Adrenal gland (tissue), 12 donors: ENCODE results near the gene ADAM33. TPM values are rescaled to one million over a fixed set of nuclear protein-coding genes. Genes with fewer than 3 reads are reported as not detected.

Experiments
- DNase-seq, 7 donors: peaks; one replicate each; pipeline ENCODE4 v3.0.0-alpha.2; 2019 to 2020
- H3K27ac ChIP-seq, 5 donors: fragments of 200-600 bp; sonication (generic) in 4 of 5; 1 replicate in 3 of 5; 2 replicates in 2 of 5; pipeline versions ENCODE4 v1.5.1 to v1.8.0; 2016 to 2020; ENCODE audit warnings: mild to moderate bottlenecking in 1 of 5
- H3K27me3 ChIP-seq: fragments of 200-600 bp; 2 replicates; pipeline ENCODE4 v1.8.0; 2021
- H3K36me3 ChIP-seq, 2 donors: fragments of 200-600 bp; replicated peaks in 1 of 2; 1 replicate in 1 of 2; 2 replicates in 1 of 2; pipeline versions ENCODE4 v1.5.1 to v1.8.0; 2018 to 2022
- H3K4me1 ChIP-seq, 2 donors: fragments of 200-600 bp; replicated peaks in 1 of 2; 1 replicate in 1 of 2; 2 replicates in 1 of 2; pipeline versions ENCODE4 v1.5.1 to v1.8.0; 2018 to 2021
- H3K4me3 ChIP-seq, 4 donors: fragments of 200-600 bp; sonication (generic) in 3 of 4; one replicate each; pipeline ENCODE4 v1.5.1; 2016 to 2018
- H3K9me3 ChIP-seq, 3 donors: fragments of 200-600 bp; sonication (generic) in 1 of 3; replicated peaks in 1 of 3; 1 replicate in 2 of 3; 2 replicates in 1 of 3; pipeline versions ENCODE4 v1.5.1 to v1.8.0; 2016 to 2021
- CTCF ChIP-seq, 6 experiments: fragments of 450-650 bp in 4 of 6; fragments of 200-600 bp in 2 of 6; sonication (generic) in 1 of 6; IDR thresholded peaks; 1 replicate in 5 of 6; 2 replicates in 1 of 6; pipeline versions ENCODE4 v1.5.1 to v1.8.0; 2016 to 2021; ENCODE audit warnings: antibody characterized with exemption in 6 of 6, mild to moderate bottlenecking in 2 of 6, moderate library complexity in 1 of 6
- POLR2A ChIP-seq, 2 donors: fragments of 450-650 bp; IDR thresholded peaks; one replicate each; pipeline ENCODE4 v1.6.1; 2017; ENCODE audit warnings: antibody characterized with exemption in 2 of 2, mild to moderate bottlenecking in 2 of 2, moderate library complexity in 1 of 2
- WGBS, 4 donors: extraction: QIAGEN DNeasy Blood & Tissue Kit in 2 of 4; methylation state at CpG; one replicate each; pipeline versions ENCODE4 v1.1.5 to v1.1.7; 2013 to 2017; 5-methylcytosine and 5-hydroxymethylcytosine counted together
- intact Hi-C, 2 donors: fragments of 100-400 bp; cut with DNase I; formaldehyde crosslinking; loops; one replicate each; pipeline versions ENCODE4 v1.14.1 to v1.15.0; 2022 to 2023
- polyA plus RNA-seq, 3 donors: library from polyadenylated mRNA; stranded (reverse); fragments of 200-250 nt in 2 of 3; fragments of 350-450 nt in 1 of 3; fragmentation: Illumina TruSeq in 1 of 3; extraction: RNeasy Lipid Tissue Mini Kit (QIAGEN cat#74804) in 1 of 3; gene quantifications; one replicate each; pipeline ENCODE4 v1.2.3, GENCODE V29; 2013 to 2014
- total RNA-seq, 9 donors: library from RNA; depleted of rRNA in 4 of 9; stranded (reverse); fragments of >200 nt in 4 of 9; fragments of 120-200 nt in 1 of 9; fragmentation: NEBNext Ultra II Directional in 1 of 9; extraction: Animal tissue kit (Norgen Biotek cat#: 25700) in 1 of 9; gene quantifications; one replicate each; pipeline versions ENCODE4 v1.1.0 to v1.2.4, GENCODE V29; 2013 to 2023
- donor health status: healthy with polysubstance abuse.
- donor health status: Bipolar disorder and iron deficiency.
- donor health status: DM: yes; HTN: yes; CAD: no.
- donor health status: DM: no; HTN: no; CAD: no.
- donor health status: DM: no; HTN: no; CAD: no.
- donor health status: DM: yes; HTN: yes; CAD: no.

The ADAM33 gene
- total and polyA plus RNA-seq, 12 donors = 0.42 to 65.0 (median 2.0) TPM

GRCh38 chr20:3694864-3695263, 13.1 kb upstream of the ADAM33 start:
- no peak overlapping the region for H3K27ac ChIP-seq
- no peak overlapping the region for H3K4me3 ChIP-seq
- 97 to 100% (median 99%) methylated on average over 3 to 5 of the region's 5 CpGs for WGBS, 4 donors
- no peaks in the 10 kb centered on the region for H3K36me3 ChIP-seq
- H3K4me1 ChIP-seq = no peaks in the 10 kb centered on the region
- TF ChIP-seq POLR2A (IDR thresholded peaks at IDR 0.05) = no peak
- no peak for TF ChIP-seq CTCF (IDR thresholded peaks at IDR 0.05)
- no peak for DNase-seq
- intact Hi-C loops = no loop called here
- H3K9me3 ChIP-seq = no peaks in the 10 kb centered on the region
- no peaks in the 10 kb centered on the region for H3K27me3 ChIP-seq

- no peak overlapping the region for H3K27ac ChIP-seq
- H3K9me3 ChIP-seq = no peaks in the 10 kb centered on the region
- H3K4me1 ChIP-seq = no peaks in the 10 kb centered on the region
- DNase-seq = no peak
- H3K4me3 ChIP-seq = no peak overlapping the region
- no peaks in the 10 kb centered on the region for H3K27me3 ChIP-seq
- H3K36me3 ChIP-seq = no peaks in the 10 kb centered on the region
- TF ChIP-seq POLR2A (IDR thresholded peaks at IDR 0.05) (no peak), CTCF (IDR thresholded peaks at IDR 0.05) (no peak)
- intact Hi-C loops = no loop called here
- 80 to 89% (median 87%) methylated on average over 2 to 13 of the region's 13 CpGs; no CpG with 5 or more reads in 1 of the 4 donors for WGBS, 4 donors
Measured at GRCh38 chr20:3693376-3693775, 11.6 kb upstream of the ADAM33 start.

GRCh38 chr20:3692706-3693294, 11.0 kb upstream of the ADAM33 start:
- TF ChIP-seq CTCF (IDR thresholded peaks at IDR 0.05) (no peak), POLR2A (IDR thresholded peaks at IDR 0.05) (no peak)
- H3K27me3 ChIP-seq = no peaks in the 10 kb centered on the region
- 89 to 94% (median 91%) methylated on average over 13 to 23 of the region's 23 CpGs for WGBS, 4 donors
- no peaks in the 10 kb centered on the region for H3K9me3 ChIP-seq
- intact Hi-C loops = no loop called here
- no peak for DNase-seq
- no peak overlapping the region for H3K4me3 ChIP-seq
- H3K27ac ChIP-seq = no peak overlapping the region
- H3K4me1 ChIP-seq = no peaks in the 10 kb centered on the region
- H3K36me3 ChIP-seq = no peaks in the 10 kb centered on the region

GRCh38 chr20:3691897-3692296, 10.1 kb upstream of the ADAM33 start:
- intact Hi-C loops = no loop called here
- 87 to 95% (median 94%) methylated on average over 9 of the region's 9 CpGs; no CpG with 5 or more reads in 1 of the 4 donors for WGBS, 4 donors
- Histone ChIP-seq H3K9me3 (no peaks in the 10 kb centered on the region), H3K27me3 (no peaks in the 10 kb centered on the region), H3K4me1 (no peaks in the 10 kb centered on the region), H3K36me3 (no peaks in the 10 kb centered on the region), H3K4me3 (no peak overlapping the region), H3K27ac (no peak overlapping the region)
- TF ChIP-seq CTCF (IDR thresholded peaks at IDR 0.05) (no peak), POLR2A (IDR thresholded peaks at IDR 0.05) (no peak)
- DNase-seq = no peak
